Neural cell (in vitro differentiated cells): ENCODE measurements around the gene UBTF. TPM values are rescaled to one million over a fixed set of nuclear protein-coding genes. Genes with fewer than 3 reads are reported as not detected.

Experiments
- H2AFZ ChIP-seq: fragments of 200-600, 300-800 bp; sonication (generic), shearing (Covaris generic); 2 replicates; pipeline ENCODE4 v1.6.0; 2014; ENCODE audit warnings: low read depth, mild to moderate bottlenecking, antibody characterized with exemption, low read length, moderate library complexity
- H3F3A ChIP-seq: fragments of 200-600 bp; shearing (Covaris generic); 2 replicates; pipeline ENCODE4 v1.6.1; 2016; ENCODE audit warnings: mild to moderate bottlenecking, moderate library complexity, mixed read lengths, antibody characterized with exemption, low read length; ENCODE audit not compliant: insufficient read depth, poor library complexity, severe bottlenecking
- H3K27ac ChIP-seq: fragments of 200-600, 300-800 bp; sonication (generic), shearing (Covaris generic); 2 replicates; pipeline ENCODE4 v1.5.1; 2014; ENCODE audit warnings: mild to moderate bottlenecking, low read length, moderate library complexity
- H3K27me3 ChIP-seq: fragments of 300-800, 200-600 bp; sonication (generic), shearing (Covaris generic); 2 replicates; pipeline ENCODE4 v1.6.0; 2014; ENCODE audit warnings: mild to moderate bottlenecking, low read depth, low read length, moderate library complexity; ENCODE audit not compliant: insufficient read depth
- H3K36me3 ChIP-seq: fragments of 300-800, 200-600 bp; sonication (generic), shearing (Covaris generic); 2 replicates; pipeline ENCODE4 v1.5.1; 2014; ENCODE audit warnings: mild to moderate bottlenecking, antibody characterized with exemption, low read length, moderate library complexity; ENCODE audit not compliant: insufficient read depth
- H3K4me2 ChIP-seq: fragments of 300-800, 200-600 bp; sonication (generic), shearing (Covaris generic); 2 replicates; pipeline ENCODE4 v1.6.0; 2014; ENCODE audit warnings: mild to moderate bottlenecking, low read length
- H3K4me3 ChIP-seq: fragments of 300-800, 200-600 bp; sonication (generic), shearing (Covaris generic); 2 replicates; pipeline ENCODE4 v1.5.1; 2014; ENCODE audit warnings: mild to moderate bottlenecking, low read length, moderate library complexity
- H3K79me2 ChIP-seq: fragments of 200-600 bp; shearing (Covaris generic); replicated peaks from 2 replicates; pipeline ENCODE4 v1.6.0; 2014; ENCODE audit warnings: mild to moderate bottlenecking, low read length, moderate library complexity; ENCODE audit not compliant: insufficient read depth
- H3K9ac ChIP-seq: fragments of 300-800, 200-600 bp; sonication (generic), shearing (Covaris generic); 2 replicates; pipeline ENCODE4 v1.6.1; 2016; ENCODE audit warnings: mild to moderate bottlenecking, low read length, mixed read lengths
- H3K9me2 ChIP-seq: fragments of 200-600 bp; shearing (Covaris generic); 2 replicates; pipeline ENCODE4 v1.6.1; 2016; ENCODE audit warnings: mild to moderate bottlenecking, low read length, mixed read lengths; ENCODE audit not compliant: insufficient read depth
- H3K9me3 ChIP-seq: fragments of 200-600, 300-800 bp; sonication (generic), shearing (Covaris generic); 2 replicates; pipeline ENCODE4 v1.6.1; 2016; ENCODE audit warnings: mild to moderate bottlenecking, mixed run types, low read length, moderate library complexity, mixed read lengths
- H4K20me1 ChIP-seq: fragments of 200-600 bp; shearing (Covaris generic); 2 replicates; pipeline ENCODE4 v1.6.1; 2016; ENCODE audit warnings: mild to moderate bottlenecking, mixed run types; ENCODE audit not compliant: insufficient read depth
- CTCF ChIP-seq: fragments of 450-650 bp; IDR thresholded peaks from 2 replicates; pipeline ENCODE4 v1.5.1; 2014; ENCODE audit warnings: antibody characterized with exemption, mild to moderate bottlenecking, moderate library complexity; ENCODE audit not compliant: poor library complexity, severe bottlenecking
- EP300 ChIP-seq: fragments of 450-650 bp; conservative IDR thresholded peaks from 2 replicates; pipeline ENCODE4 v1.6.1; 2014; ENCODE audit warnings: antibody characterized with exemption, mild to moderate bottlenecking, moderate library complexity; ENCODE audit not compliant: poor library complexity, severe bottlenecking
- EZH2 ChIP-seq: fragments of 200-600, 300-800 bp; shearing (Covaris generic), sonication (generic); IDR thresholded peaks from 2 replicates; pipeline ENCODE4 v1.6.1; 2014; ENCODE audit warnings: antibody characterized with exemption, low read length, borderline replicate concordance, mild to moderate bottlenecking; ENCODE audit not compliant: insufficient read depth, poor library complexity, severe bottlenecking
- MXI1 ChIP-seq: fragments of 450-650 bp; conservative IDR thresholded peaks from 2 replicates; pipeline ENCODE4 v1.6.1; 2014; ENCODE audit warnings: antibody characterized with exemption, mild to moderate bottlenecking; ENCODE audit not compliant: poor library complexity, severe bottlenecking
- POLR2AphosphoS5 ChIP-seq: IDR thresholded peaks from 2 replicates; pipeline ENCODE4 v1.6.1; 2012
- RAD21 ChIP-seq: fragments of 450-650 bp; conservative IDR thresholded peaks from 2 replicates; pipeline ENCODE4 v1.6.1; 2014; ENCODE audit warnings: antibody characterized with exemption, mild to moderate bottlenecking, moderate library complexity
- REST ChIP-seq: IDR thresholded peaks from 2 replicates; pipeline ENCODE4 v1.6.1; 2012; ENCODE audit warnings: borderline replicate concordance
- SMC3 ChIP-seq: fragments of 450-650 bp; conservative IDR thresholded peaks from 2 replicates; pipeline ENCODE4 v1.6.1; 2014; ENCODE audit warnings: antibody characterized with exemption, mild to moderate bottlenecking, moderate library complexity; ENCODE audit not compliant: poor library complexity
- TAF1 ChIP-seq: IDR thresholded peaks from 2 replicates; pipeline ENCODE4 v1.6.1; 2012; ENCODE audit warnings: low read depth
- polyA plus RNA-seq: library from polyadenylated mRNA; depleted of rRNA; stranded (reverse); fragments of >200 nt; gene quantifications from 2 replicates; pipeline ENCODE4 v1.2.3, GENCODE V29; 2014

Gene UBTF
- polyA plus RNA-seq, 1 donor from 2014 or later, result 73.8 TPM

GRCh38 chr17:44209786-44210341 is 9.6 kb downstream of the UBTF start:
- Histone ChIP-seq H3K4me2 (no peak overlapping the region), H3K36me3 (peaks cover 7% of the 10 kb centered on the region), H3K4me3 (no peak overlapping the region), H3F3A (no peaks in the 10 kb centered on the region), H2AFZ (no peak overlapping the region), H3K9ac (no peak overlapping the region), H4K20me1 (peaks cover under 1% of the 10 kb centered on the region), H3K27me3 (no peaks in the 10 kb centered on the region), H3K27ac (no peak overlapping the region), H3K9me2 (no peaks in the 10 kb centered on the region), H3K79me2 (no peaks in the 10 kb centered on the region), H3K9me3 (no peaks in the 10 kb centered on the region)
- TF ChIP-seq MXI1 (no peak), EP300 (no peak), POLR2AphosphoS5 (no peak), EZH2 (no peak), REST (no peak), SMC3 (no peak), RAD21 (no peak), TAF1 (no peak), CTCF (no peak)

DNA sequence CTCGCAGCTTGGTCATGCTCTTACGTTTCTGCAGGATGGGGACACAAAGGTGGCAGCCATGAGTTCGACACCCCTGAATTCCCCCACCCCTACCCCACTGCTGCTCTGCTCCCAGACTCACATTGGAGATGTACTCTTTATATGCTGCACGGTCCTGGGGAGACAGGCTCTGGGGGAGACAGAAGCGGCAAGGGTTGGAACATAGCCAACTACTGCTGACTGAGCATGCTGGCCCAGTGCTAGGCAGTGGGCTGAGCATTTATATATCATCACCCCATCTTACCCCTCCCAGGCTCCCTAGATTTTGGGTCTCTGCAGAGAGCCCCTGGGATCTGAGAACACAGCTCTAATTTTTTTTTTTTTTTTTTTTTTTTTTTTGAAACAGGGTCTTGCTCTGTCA is 11.7 kb downstream of the UBTF start:
- H3K27me3 ChIP-seq, result no peaks in the 10 kb centered on the region
- H2AFZ ChIP-seq, result no peak overlapping the region
- no peak for TF ChIP-seq TAF1
- no peak for TF ChIP-seq MXI1
- no peak for TF ChIP-seq REST
- no peaks in the 10 kb centered on the region for H3K36me3 ChIP-seq
- no peak overlapping the region for H3K27ac ChIP-seq
- H4K20me1 ChIP-seq, result no peaks in the 10 kb centered on the region
- H3K9ac ChIP-seq, result no peak overlapping the region
- no peak overlapping the region for H3K4me2 ChIP-seq
- H3K9me3 ChIP-seq, result no peaks in the 10 kb centered on the region
- no peaks in the 10 kb centered on the region for H3K79me2 ChIP-seq
- no peaks in the 10 kb centered on the region for H3K9me2 ChIP-seq
- no peaks in the 10 kb centered on the region for H3F3A ChIP-seq
- H3K4me3 ChIP-seq, result no peak overlapping the region
